H9 (cell line): ENCODE results near the gene MPP2. TPM values are rescaled to one million over a fixed set of nuclear protein-coding genes. Genes with fewer than 3 reads are reported as not detected.

ENCODE experiments used
- DNase-seq: peaks from one replicate; pipeline ENCODE4 v3.0.0-alpha.2; 2017
- H2AFZ ChIP-seq: one replicate; pipeline ENCODE4 v1.6.1; 2013; ENCODE audit warnings: mild to moderate bottlenecking, low read length, control low read depth, moderate library complexity
- H2AK5ac ChIP-seq: 2 replicates; pipeline ENCODE4 v1.6.1; 2013; ENCODE audit warnings: low read length, control low read depth, mixed read lengths; ENCODE audit not compliant: insufficient read length
- H2BK120ac ChIP-seq: one replicate; pipeline ENCODE4 v1.6.1; 2013; ENCODE audit warnings: low read depth, mild to moderate bottlenecking, low read length, control low read depth, inconsistent platforms; ENCODE audit not compliant: poor library complexity, severe bottlenecking
- H2BK12ac ChIP-seq: 2 replicates; pipeline ENCODE4 v1.6.1; 2013; ENCODE audit warnings: low read length, control low read depth, mixed read lengths, low read depth; ENCODE audit not compliant: insufficient read length
- H2BK15ac ChIP-seq: 2 replicates; pipeline ENCODE4 v1.6.1; 2013; ENCODE audit warnings: low read depth, low read length, control low read depth
- H2BK20ac ChIP-seq: one replicate; pipeline ENCODE4 v1.6.1; 2013; ENCODE audit warnings: low read depth, mild to moderate bottlenecking, low read length, control low read depth, inconsistent platforms; ENCODE audit not compliant: poor library complexity, severe bottlenecking
- H2BK5ac ChIP-seq: 2 replicates; pipeline ENCODE4 v1.6.1; 2013; ENCODE audit warnings: low read length, control low read depth, mixed read lengths; ENCODE audit not compliant: insufficient read length
- H3K14ac ChIP-seq: 2 replicates; pipeline ENCODE4 v1.6.1; 2013; ENCODE audit warnings: low read length, control low read depth; ENCODE audit not compliant: insufficient read depth
- H3K18ac ChIP-seq: 2 replicates; pipeline ENCODE4 v1.6.1; 2013; ENCODE audit warnings: low read depth, mild to moderate bottlenecking, mixed read lengths, low read length, control low read depth; ENCODE audit not compliant: insufficient read length
- H3K23ac ChIP-seq: 2 replicates; pipeline ENCODE4 v1.6.1; 2013; ENCODE audit warnings: low read length, control low read depth, mixed read lengths, low read depth; ENCODE audit not compliant: insufficient read length
- H3K23me2 ChIP-seq: 2 replicates; pipeline ENCODE4 v1.6.1; 2013; ENCODE audit warnings: low read depth, mild to moderate bottlenecking, mixed read lengths, low read length, control low read depth; ENCODE audit not compliant: insufficient read length, poor library complexity, severe bottlenecking
- H3K27ac ChIP-seq: 2 replicates; pipeline ENCODE4 v1.5.1; 2013; ENCODE audit warnings: low read length, control low read depth, mixed read lengths, low read depth; ENCODE audit not compliant: insufficient read length
- H3K27me3 ChIP-seq: 2 replicates; pipeline ENCODE4 v1.6.1; 2013; ENCODE audit warnings: low read length, control low read depth, inconsistent platforms; ENCODE audit not compliant: insufficient read depth
- H3K4ac ChIP-seq: 2 replicates; pipeline ENCODE4 v1.6.1; 2013; ENCODE audit warnings: low read depth, mild to moderate bottlenecking, control low read depth, inconsistent platforms, low read length, moderate library complexity
- H3K4me1 ChIP-seq: 2 replicates; pipeline ENCODE4 v1.6.1; 2013; ENCODE audit warnings: low read length, control low read depth, inconsistent platforms; ENCODE audit not compliant: insufficient read depth
- H3K4me2 ChIP-seq: 2 replicates; pipeline ENCODE4 v1.6.1; 2013; ENCODE audit warnings: low read length, control low read depth, mixed read lengths; ENCODE audit not compliant: insufficient read length, insufficient read depth
- H3K56ac ChIP-seq: 2 replicates; pipeline ENCODE4 v1.6.1; 2013; ENCODE audit warnings: low read depth, mild to moderate bottlenecking, mixed read lengths, low read length, control low read depth; ENCODE audit not compliant: insufficient read length
- H3K79me1 ChIP-seq: 2 replicates; pipeline ENCODE4 v1.6.1; 2013; ENCODE audit warnings: low read depth, mild to moderate bottlenecking, moderate library complexity, low read length, control low read depth, inconsistent platforms; ENCODE audit not compliant: insufficient read depth, poor library complexity, severe bottlenecking
- H3K79me2 ChIP-seq: 2 replicates; pipeline ENCODE4 v1.6.1; 2013; ENCODE audit warnings: low read length, control low read depth, inconsistent platforms; ENCODE audit not compliant: insufficient read depth
- H3K9ac ChIP-seq: 2 replicates; pipeline ENCODE4 v1.6.1; 2013; ENCODE audit warnings: low read length, control low read depth, mixed read lengths; ENCODE audit not compliant: insufficient read length; ENCODE audit errors: extremely low read depth
- H3K9me3 ChIP-seq: one replicate; pipeline ENCODE4 v1.6.1; 2013; ENCODE audit warnings: low read depth, low read length, inconsistent platforms; ENCODE audit not compliant: control insufficient read depth
- H3T11ph ChIP-seq: one replicate; pipeline ENCODE4 v1.6.1; 2013; ENCODE audit warnings: mild to moderate bottlenecking, low read length, control low read depth, inconsistent platforms
- H4K20me1 ChIP-seq: one replicate; pipeline ENCODE4 v1.6.1; 2013; ENCODE audit not compliant: control insufficient read depth, insufficient read length, insufficient read depth
- H4K5ac ChIP-seq: 2 replicates; pipeline ENCODE4 v1.6.1; 2013; ENCODE audit warnings: low read depth, mild to moderate bottlenecking, mixed read lengths, low read length, control low read depth; ENCODE audit not compliant: insufficient read length
- H4K8ac ChIP-seq: replicated peaks from 2 replicates; pipeline ENCODE4 v1.6.1; 2013; ENCODE audit warnings: low read length, control low read depth, mixed read lengths, low read depth; ENCODE audit not compliant: insufficient read length
- H4K91ac ChIP-seq: 2 replicates; pipeline ENCODE4 v1.6.1; 2013; ENCODE audit warnings: low read depth, mild to moderate bottlenecking, moderate library complexity, mixed read lengths, low read length, control low read depth; ENCODE audit not compliant: insufficient read length
- H3K27ac Mint-ChIP-seq, 3 experiments: 2 replicates in 2 of 3; 3 replicates in 1 of 3; pipeline ENCODE4 v1.8.0; 2020 to 2021; ENCODE audit warnings: mixed read lengths in 3 of 3, mild to moderate bottlenecking in 1 of 3, moderate library complexity in 1 of 3
- H3K27me3 Mint-ChIP-seq: 2 replicates; pipeline ENCODE4 v1.8.0; 2021; ENCODE audit warnings: low read depth, mild to moderate bottlenecking, moderate library complexity, mixed read lengths
- H3K36me3 Mint-ChIP-seq, 3 experiments: 2 replicates in 2 of 3; 3 replicates in 1 of 3; pipeline ENCODE4 v1.8.0; 2020 to 2021; ENCODE audit warnings: low read depth in 3 of 3, mixed read lengths in 3 of 3; ENCODE audit not compliant: insufficient read depth in 1 of 3
- H3K4me1 Mint-ChIP-seq, 2 experiments: 2 replicates each; pipeline ENCODE4 v1.8.0; 2020; ENCODE audit warnings: mixed read lengths in 2 of 2
- H3K4me3 Mint-ChIP-seq, 2 experiments: 2 replicates in 1 of 2; 3 replicates in 1 of 2; pipeline ENCODE4 v1.8.0; 2020 to 2021; ENCODE audit warnings: mild to moderate bottlenecking in 2 of 2, mixed read lengths in 2 of 2, moderate library complexity in 1 of 2
- H3K9me3 Mint-ChIP-seq, 2 experiments: 2 replicates in 1 of 2; 3 replicates in 1 of 2; pipeline ENCODE4 v1.8.0; 2020; ENCODE audit warnings: mild to moderate bottlenecking in 2 of 2, mixed read lengths in 2 of 2, moderate library complexity in 1 of 2
- WGBS: extraction: QIAGEN DNeasy Blood & Tissue Kit; methylation state at CpG from one replicate; pipeline ENCODE4 v1.1.7; 2013; ENCODE audit warnings: missing lambda C conversion rate, low lambda C conversion rate, mixed read lengths; ENCODE audit not compliant: insufficient read length; ENCODE audit errors: extremely low coverage; 5-methylcytosine and 5-hydroxymethylcytosine counted together
- total RNA-seq: library from RNA; stranded (reverse); gene quantifications from 2 replicates; pipeline ENCODE4 v1.2.1, GENCODE V29; 2021
- TF ChIP-seq, protein P1 (sequence below): fragments of 200-600 bp; sonication (generic); conservative IDR thresholded peaks from 3 replicates; pipeline ENCODE4 v1.8.0; 2021; ENCODE audit warnings: antibody characterized with exemption, mild to moderate bottlenecking

The MPP2 gene
- total RNA-seq, 1 experiment from 2014 or later: 16.3 TPM

GRCh38 chr17:43914451-43914850, 7.1 kb upstream of the MPP2 start:
- H3K4me3 Mint-ChIP-seq: no peak overlapping the region
- no peak overlapping the region for H3K18ac ChIP-seq
- no peaks in the 10 kb centered on the region for H3K9me3 ChIP-seq
- no peak overlapping the region for H4K8ac ChIP-seq
- H3K23me2 ChIP-seq: no peaks in the 10 kb centered on the region
- no peak overlapping the region for H3K23ac ChIP-seq
- TF ChIP-seq, protein P1, sequence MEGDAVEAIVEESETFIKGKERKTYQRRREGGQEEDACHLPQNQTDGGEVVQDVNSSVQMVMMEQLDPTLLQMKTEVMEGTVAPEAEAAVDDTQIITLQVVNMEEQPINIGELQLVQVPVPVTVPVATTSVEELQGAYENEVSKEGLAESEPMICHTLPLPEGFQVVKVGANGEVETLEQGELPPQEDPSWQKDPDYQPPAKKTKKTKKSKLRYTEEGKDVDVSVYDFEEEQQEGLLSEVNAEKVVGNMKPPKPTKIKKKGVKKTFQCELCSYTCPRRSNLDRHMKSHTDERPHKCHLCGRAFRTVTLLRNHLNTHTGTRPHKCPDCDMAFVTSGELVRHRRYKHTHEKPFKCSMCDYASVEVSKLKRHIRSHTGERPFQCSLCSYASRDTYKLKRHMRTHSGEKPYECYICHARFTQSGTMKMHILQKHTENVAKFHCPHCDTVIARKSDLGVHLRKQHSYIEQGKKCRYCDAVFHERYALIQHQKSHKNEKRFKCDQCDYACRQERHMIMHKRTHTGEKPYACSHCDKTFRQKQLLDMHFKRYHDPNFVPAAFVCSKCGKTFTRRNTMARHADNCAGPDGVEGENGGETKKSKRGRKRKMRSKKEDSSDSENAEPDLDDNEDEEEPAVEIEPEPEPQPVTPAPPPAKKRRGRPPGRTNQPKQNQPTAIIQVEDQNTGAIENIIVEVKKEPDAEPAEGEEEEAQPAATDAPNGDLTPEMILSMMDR: no peak
- H3K4me2 ChIP-seq: no peak overlapping the region
- H2AK5ac ChIP-seq: no peak overlapping the region
- H2BK5ac ChIP-seq: no peak overlapping the region
- no peaks in the 10 kb centered on the region for H4K20me1 ChIP-seq
- H3K27me3 ChIP-seq: no peaks in the 10 kb centered on the region; the same call in 1 of the 2 replicates
- no peak overlapping the region for H3K27ac Mint-ChIP-seq
- peaks cover 0 to 5% of the 10 kb centered on the region in 2 experiments; a peak in 4 of 5 replicates for H3K9me3 Mint-ChIP-seq
- H3K4me1 Mint-ChIP-seq: peaks cover 17 to 20% of the 10 kb centered on the region in 2 experiments
- no peak overlapping the region for H2BK12ac ChIP-seq
- no peaks in the 10 kb centered on the region for H3K4me1 ChIP-seq
- DNase-seq: no peak
- H3K56ac ChIP-seq: no peak overlapping the region
- peaks cover 43% of the 10 kb centered on the region for H3K27me3 Mint-ChIP-seq
- no peak overlapping the region for H3K14ac ChIP-seq
- H3K4ac ChIP-seq: no peak overlapping the region
- H3T11ph ChIP-seq: no peak overlapping the region
- no peak overlapping the region for H4K91ac ChIP-seq
- H4K5ac ChIP-seq: no peak overlapping the region
- no peaks in the 10 kb centered on the region for H3K36me3 Mint-ChIP-seq
- H2BK15ac ChIP-seq: no peak overlapping the region
- no peak overlapping the region for H2BK120ac ChIP-seq
- no CpG with 5 or more reads among the region's 2 CpGs for WGBS
- no peak overlapping the region for H2AFZ ChIP-seq
- no peak overlapping the region for H3K9ac ChIP-seq
- H2BK20ac ChIP-seq: no peak overlapping the region
- H3K79me2 ChIP-seq: no peaks in the 10 kb centered on the region
- no peak overlapping the region for H3K27ac ChIP-seq
- no peaks in the 10 kb centered on the region for H3K79me1 ChIP-seq
